Measurements from ENCODE around the gene ASF1B.

Gene ASF1B

GRCh38 chr19:14135355-14135754 lies 1.0 kb downstream of the ASF1B start:
- no peak for DNase-seq

- no peak for DNase-seq
Observed at GRCh38 chr19:14127929-14128509, 8.4 kb downstream of the ASF1B start.

DNA sequence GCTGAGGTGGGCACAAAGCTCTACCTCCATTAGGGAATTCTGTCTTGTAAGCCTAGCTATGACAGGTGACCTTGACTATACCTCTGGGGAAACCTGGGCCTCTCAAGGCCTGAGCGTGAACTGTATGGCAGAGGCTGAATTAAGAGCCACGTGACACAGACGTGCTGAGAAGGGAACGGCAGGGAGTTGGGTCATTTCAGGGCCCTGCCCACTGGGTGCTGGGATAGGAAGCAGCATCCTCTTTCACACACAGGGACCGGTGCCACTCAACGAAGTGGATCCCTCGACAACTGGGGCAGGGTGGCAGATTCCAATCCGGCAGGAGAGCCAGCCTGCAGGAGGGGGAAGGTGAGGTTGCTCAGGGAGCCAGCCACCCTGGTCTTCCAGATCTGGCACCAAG lies 9.2 kb downstream of the ASF1B start:
- no peak for DNase-seq

DNA sequence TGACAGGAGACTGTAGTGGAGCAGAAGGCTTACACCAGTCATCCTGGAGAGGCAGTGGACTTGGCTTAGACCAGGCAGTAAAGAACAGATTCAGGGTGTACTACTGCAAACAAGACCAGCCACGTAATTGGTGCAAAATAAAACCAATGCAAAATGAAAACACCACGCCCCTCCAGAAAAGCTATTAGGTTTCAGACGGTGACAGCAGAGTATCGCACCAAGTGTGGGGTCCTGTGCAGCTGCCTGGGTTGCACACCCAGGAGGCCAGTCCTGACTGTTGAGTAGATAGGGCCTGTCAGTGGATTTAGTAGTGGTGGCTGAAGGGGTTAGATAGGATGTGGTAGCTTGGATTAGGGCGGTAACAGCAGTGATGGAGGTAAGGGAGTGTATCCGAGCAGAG lies 13.5 kb downstream of the ASF1B start:
- DNase-seq: no peak

DNA sequence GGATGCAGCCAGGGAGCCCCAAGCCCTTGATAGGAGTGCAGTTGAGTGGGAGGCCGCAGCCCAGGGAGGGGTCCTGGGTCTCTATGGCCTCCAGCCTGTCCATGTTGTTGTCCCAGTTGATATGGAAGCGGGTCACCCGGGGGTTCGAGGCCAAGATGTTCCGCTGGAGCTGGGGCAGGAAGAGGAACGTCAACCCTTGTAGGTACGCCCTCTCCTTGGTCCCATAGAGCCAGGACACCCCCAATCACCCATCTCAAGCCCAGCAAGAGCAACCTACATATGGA lies 15.9 kb downstream of the ASF1B start:
- no peak for DNase-seq

DNA sequence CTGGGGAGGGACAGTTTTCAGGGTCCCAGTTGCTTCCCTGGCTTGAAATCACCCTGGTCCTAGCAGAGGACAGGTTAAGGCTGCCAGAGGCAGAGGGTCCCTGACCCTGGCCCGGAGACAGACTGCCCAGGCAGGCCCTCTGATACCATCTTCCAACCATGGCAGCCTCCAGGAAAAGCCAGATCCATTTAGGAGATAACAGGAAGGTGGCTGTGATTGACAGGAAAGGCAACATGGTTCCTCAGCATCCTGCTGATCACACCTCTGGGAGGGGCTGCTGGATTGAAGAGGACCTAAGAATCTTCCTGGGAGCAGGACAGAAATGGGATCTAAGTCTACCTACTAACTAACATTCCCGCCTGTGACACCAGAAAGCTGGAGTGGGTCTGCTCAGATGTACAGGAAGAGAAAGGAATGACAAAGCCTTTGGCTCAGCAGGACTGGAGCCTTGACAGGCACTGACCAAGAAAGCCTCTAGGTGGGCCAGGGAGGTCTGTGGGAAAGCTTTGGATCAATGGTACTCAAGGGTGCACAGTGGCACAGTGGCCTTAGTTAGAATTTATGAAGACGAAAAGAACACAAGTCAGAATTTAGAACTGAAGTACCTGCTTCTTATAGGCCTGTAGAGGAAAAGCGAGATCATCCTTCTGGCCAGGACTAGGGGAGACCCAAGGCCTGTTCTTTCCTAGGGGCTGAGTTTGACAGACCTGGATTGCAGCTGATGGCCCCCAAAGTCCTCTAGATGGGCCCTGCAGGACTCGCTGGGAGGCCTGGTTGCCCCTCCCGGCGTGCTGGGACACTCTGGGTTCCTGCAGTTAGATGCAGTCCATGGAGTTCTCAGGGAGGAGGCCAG lies 16.5 kb downstream of the ASF1B start:
- DNase-seq: no peak

DNA sequence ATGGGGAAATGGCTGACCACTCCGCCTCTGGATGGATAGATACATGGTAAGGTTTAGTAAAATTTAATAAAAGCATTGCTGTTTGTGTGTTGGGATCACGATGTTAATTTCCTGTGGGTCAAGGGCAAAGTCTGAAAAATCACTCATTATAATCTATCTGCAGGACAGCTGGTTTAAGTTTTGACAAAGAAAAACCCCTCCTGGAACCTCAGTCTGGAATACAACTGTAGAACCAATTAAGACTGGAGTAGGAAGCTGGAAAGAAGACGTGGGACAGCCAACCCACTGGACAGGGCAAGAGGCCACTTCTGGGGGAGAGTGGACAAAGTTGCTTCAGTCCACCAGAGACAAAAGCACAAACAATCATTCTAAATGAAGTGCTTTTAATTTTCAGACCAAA lies 17.2 kb downstream of the ASF1B start:
- no peak for DNase-seq

DNA sequence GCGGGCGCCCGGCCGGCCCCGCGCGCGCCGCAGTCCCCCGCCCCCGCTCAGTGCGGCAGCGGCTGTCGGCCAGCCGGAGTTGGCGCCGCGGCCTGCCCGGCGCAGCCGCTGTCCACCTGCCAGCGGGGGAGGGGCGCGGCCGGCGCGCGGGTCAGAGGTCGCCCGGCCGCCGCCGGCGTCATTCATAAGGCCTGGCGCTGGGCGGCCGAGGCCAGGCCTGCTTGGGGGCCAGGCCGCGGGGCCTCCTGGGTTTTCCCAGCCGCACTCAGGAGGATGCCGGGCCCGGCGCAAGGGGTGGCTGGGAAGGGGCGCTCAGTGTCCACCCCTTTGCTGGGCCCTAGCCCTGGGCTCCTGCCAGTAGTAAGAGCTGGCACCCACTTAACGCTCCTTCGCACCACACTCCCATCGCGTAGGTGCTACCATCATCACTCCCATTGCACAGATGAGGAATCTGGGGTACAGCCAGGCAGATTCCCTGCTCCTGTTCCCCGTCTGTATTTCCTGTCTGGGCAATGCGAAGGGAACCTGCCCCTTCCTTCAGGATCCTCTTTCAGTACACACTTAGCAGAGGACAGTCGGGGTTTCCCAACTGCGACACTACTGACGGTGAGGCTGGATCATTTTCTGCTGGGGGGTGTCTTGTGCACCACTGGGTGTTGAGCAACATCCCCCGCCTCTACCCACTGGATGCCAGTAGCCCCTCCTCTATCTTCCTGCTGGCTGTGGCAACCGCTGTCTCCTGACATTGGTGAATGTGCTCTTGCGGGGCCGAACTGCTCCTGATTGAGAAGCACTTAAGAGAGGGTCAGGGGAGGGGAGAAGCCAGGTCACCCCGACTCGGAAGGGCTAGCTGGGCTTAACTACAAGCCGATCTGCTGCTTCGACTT lies 18.0 kb downstream of the ASF1B start:
- peak; percentile 37 for DNase-seq

GRCh38 chr19:14117668-14118164 lies 18.7 kb downstream of the ASF1B start, which contains the start of gene PRKACA:
Gene PRKACA, minus strand, starts transcription at chr19:14117762. Its CDS starts 215 bp downstream, at chr19:14117547.
- DNase-seq: peak; percentile 97

DNA sequence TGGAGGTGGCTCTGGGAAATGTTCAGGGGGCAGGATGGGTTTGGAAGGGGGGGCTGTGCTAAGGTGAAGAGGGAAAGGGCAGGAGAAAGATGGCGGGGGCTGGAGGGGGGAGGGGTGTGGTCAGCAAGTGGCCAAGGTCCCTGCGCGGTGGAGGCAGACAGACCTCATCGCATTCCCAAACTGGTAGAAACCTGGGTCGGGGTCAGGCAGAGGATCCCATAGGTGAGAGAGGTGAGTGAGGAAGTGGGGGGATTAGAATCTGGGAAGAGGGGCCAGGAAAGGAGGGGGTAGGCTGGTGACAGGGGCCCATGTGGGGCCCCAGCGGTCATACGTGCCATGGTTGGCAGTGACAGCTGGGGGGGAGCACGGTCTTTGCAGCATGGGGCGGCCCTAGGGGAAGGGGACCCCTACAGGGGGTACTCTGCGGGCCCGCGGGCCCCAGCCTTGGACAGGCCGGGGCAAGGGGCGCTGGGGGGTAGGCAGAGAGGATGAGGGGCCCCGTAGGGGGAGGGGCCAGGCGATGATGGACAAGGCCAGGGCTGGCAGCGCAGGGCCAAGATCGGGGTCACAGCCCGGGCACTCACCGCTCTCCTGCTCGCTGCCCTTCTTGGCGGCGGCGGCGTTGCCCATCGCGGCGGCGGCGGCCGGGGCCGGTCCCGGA lies 19.3 kb downstream of the ASF1B start:
- peak; percentile 41 for DNase-seq

- no peak for DNase-seq
Observed at GRCh38 chr19:14116525-14116917, 19.9 kb downstream of the ASF1B start.

- no peak for DNase-seq
Observed at GRCh38 chr19:14115756-14116155, 20.6 kb downstream of the ASF1B start.

- DNase-seq: peak; percentile 47
Observed at GRCh38 chr19:14114854-14115253, 21.5 kb downstream of the ASF1B start.

DNA sequence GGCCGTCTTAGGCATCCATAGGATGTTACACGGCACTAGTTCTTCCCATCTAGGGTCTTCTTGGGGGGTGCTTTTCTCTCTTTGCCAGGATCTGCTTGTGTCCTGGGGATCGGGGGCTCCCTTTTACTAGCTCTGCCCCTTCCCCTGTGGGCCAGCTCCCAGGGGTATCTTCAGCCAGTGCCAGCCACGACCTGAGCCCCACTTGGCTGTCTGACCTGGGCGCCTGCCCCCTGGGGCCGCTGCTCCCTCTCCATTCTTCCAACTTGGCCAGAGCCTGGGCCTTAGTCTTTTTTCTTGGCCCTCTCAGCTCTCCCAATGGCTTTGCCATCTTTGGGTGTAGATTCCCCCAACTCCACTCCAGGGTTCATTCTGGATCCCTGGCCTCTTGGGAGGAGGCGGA lies 21.9 kb downstream of the ASF1B start:
- no peak for DNase-seq

GRCh38 chr19:14113762-14114414 lies 22.5 kb downstream of the ASF1B start:
- peak; percentile 48 for DNase-seq

- no peak for DNase-seq
Observed at GRCh38 chr19:14112809-14113385, 23.5 kb downstream of the ASF1B start.

GRCh38 chr19:14112051-14112808 lies 24.2 kb downstream of the ASF1B start:
- DNase-seq: no peak

GRCh38 chr19:14111486-14111885 lies 24.9 kb downstream of the ASF1B start:
- DNase-seq: no peak

- no peak for DNase-seq
Observed at GRCh38 chr19:14110650-14111049, 25.7 kb downstream of the ASF1B start.

GRCh38 chr19:14107581-14108461 lies 28.6 kb downstream of the ASF1B start:
- no peak for DNase-seq
